ENCODE data around the gene GBGT1.

Gene GBGT1

GRCh38 chr9:133143639-133144141 lies 20.0 kb downstream of the GBGT1 start:
- DNase-seq (ENCODE audit: low read depth, low spot score), result no peak

- no peak for DNase-seq (ENCODE audit: low read depth, low spot score)
These were observed 20.8 kb downstream of the GBGT1 start for GRCh38 chr9:133142684-133143622.

DNA sequence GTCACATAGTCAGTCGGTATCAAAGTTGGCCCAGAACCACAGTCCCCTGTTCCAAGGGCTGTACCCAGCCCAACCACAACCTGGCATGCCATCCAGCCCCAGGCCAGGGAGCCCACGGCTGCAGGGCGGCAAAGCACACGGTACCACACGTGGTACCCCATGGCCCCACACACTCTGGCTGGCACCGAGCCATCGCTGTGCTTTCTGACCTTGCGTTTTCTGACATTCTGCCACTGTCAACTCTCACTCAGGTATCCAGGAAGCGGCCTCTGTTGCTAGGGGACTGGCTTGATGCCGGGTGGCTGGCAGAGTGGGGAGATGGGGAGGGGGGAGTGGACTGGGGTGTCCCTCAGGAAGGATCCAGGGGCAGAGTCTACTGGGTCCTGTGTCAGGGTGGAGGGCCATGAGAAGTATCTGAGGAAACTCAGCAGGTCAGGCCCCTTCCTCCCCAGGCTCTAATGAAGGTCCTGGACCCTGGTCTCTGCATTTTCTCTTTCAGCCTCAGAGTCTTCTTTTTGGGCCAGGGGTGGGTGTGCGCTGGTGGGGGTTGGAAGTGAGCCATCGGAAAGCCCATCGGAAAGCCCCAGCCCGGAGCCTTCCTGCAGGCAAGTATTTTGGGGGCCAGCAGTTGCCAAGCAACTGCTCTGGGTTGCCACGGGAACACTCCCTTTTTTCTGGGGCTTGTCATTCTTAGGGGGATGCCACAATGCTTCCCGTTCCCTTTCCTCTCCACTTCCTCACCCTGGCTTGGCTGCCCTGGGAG lies 21.7 kb downstream of the GBGT1 start:
- no peak for DNase-seq (ENCODE audit: low read depth, low spot score)

- no peak for DNase-seq (ENCODE audit: low read depth, low spot score)
These were observed 23.1 kb downstream of the GBGT1 start for GRCh38 chr9:133140606-133141005.

DNA sequence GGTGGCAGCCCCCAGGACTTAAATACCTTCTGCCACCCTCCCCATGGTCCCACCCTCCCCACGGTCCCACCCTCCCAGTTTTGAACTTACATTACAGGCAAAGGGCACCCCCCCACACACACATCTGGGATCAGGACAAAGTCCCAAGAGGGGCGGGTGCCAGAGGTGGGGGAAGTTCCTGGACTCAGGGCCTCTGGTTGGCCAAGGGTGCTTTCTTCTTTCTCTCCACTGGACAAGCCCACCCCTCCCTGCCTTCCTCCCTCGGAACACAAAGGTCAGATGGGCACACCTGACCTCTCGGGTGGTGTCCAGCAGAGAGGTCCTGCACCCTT lies 23.6 kb downstream of the GBGT1 start:
- DNase-seq (ENCODE audit: low read depth, low spot score), result no peak

DNA sequence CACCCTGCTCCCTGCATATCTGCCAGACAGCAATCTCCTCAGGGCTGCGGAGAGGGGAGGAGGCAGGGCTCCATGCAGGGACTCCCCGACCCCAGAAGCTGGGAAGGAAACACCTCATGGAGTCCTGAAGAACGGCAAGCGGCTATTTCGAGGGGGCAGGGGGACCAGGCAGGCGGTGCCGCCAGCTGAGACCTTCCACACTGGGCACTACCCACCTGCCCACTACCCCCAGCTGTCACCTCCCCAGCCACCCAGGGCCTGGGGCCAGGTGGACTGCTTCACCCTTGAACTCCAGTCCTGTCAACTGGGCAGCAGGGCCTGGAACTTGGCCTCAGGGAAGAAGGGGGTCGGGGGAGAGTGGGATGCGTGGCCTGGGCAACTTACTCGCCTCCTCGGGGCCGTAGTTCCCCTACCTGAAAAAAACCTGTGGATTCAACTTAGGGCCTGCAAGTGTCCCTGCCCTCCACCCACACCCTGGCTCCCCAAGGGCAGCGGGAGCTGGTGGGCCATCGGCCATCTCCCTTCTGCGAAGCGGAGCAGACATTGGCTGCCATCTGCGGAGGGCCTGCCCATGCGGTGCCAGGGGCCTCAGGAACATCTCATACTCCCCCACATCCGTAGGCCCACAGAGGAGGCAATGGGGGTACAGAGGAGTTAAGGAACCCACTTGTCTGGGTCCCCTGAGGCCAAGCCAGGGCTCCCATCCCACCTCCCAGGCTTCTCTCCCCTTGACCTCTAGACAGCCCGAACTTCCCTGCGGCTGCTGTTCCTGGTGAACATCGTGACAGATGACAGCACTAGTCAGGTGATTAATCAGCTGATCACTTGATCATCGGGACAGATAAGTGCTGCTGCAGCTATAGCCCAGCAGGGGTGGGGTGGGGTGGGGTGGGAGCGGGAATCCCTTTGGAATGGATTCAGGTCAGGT lies 24.2 kb downstream of the GBGT1 start:
- no peak for DNase-seq (ENCODE audit: low read depth, low spot score)

DNA sequence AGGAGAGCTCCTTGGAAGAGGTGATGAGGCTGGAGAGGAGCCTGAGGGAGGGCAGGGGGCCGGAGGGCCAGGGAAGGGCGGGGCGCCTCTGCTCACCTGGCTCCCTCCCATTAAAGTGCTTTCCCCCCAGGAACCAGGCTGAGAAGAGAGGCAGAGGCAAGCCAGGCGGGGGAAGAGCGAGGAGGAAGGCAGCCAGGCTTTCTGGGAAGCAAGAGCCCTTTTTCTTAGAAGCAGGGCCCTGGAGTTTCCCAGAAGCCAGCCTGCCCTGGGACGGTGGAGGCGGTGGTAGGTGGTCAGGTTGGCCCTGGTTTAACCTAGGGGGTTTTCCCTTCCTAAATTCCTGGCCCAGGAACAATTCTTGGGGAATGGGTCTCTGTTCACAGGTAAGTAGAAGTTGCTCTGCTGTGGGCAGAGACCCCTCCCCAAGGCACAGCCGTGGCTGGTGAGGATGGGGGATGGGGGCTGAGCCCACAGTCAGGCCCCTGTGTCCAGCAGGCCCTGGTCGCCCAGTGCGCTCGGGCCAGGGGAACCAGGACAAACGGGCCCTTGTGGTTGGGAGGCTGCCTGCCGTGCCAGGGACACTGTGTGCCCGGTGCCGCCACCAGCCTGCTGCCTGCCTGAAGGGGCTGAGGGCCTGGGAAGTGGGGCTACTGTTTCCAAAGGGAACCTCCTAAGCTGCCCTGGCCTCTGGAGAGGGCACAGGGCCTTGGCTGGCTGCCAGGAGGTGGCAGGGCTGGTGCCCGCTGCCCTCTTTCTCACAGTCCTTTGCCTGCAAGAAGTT lies 26.1 kb downstream of the GBGT1 start:
- DNase-seq (ENCODE audit: low read depth, low spot score), result no peak

GRCh38 chr9:133135146-133135745 lies 28.5 kb downstream of the GBGT1 start:
- no peak for DNase-seq (ENCODE audit: low read depth, low spot score)

GRCh38 chr9:133134388-133135145 lies 29.1 kb downstream of the GBGT1 start:
- no peak for DNase-seq (ENCODE audit: low read depth, low spot score)

GRCh38 chr9:133133681-133134387 lies 29.9 kb downstream of the GBGT1 start:
- peak; percentile 58 for DNase-seq (ENCODE audit: low read depth, low spot score)

DNA sequence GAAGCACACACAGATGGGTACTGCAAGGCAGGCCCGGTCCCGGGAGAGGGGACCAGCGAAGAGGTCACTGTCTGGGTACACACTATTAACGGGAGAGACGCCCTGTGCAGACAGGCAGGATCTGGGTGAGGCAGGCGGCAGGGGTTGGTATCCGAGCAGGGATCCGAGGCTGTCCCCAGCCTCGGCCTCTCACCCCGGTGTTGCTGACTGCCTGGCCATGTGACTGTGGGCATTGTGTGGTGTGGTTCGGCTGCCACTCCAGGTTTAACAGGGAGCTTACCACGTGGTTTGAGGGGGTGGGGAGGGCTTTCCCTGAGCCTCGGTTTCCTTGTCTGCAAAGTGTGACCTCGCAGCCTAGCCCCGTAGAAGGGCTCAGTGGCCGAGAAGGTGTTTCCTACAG lies 31.5 kb downstream of the GBGT1 start:
- no peak for DNase-seq (ENCODE audit: low read depth, low spot score)

DNA sequence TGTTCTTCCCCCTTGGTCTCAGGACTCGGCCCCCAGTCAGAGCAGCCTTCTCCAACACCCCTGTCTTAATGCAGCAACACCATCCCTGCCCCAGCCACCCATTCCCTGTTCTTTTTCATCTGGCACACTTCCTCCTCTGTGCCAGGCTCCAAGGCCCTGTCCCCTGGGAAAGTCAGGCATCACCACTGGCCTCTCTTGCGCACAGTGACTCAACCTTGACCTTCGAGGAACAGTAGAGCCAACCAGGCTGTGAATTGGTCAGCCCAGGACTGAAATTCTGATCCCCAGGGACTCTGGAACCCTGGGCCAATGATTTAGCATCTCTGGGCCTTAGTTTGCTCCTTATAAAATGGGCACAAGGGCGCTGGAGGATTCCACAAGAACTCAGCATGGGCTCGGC lies 32.2 kb downstream of the GBGT1 start:
- DNase-seq (ENCODE audit: low read depth, low spot score), result no peak

GRCh38 chr9:133130685-133131244 lies 32.9 kb downstream of the GBGT1 start:
- no peak for DNase-seq (ENCODE audit: low read depth, low spot score)

GRCh38 chr9:133129001-133129795 lies 34.5 kb downstream of the GBGT1 start:
- no peak for DNase-seq (ENCODE audit: low read depth, low spot score)

GRCh38 chr9:133128152-133128551 lies 35.6 kb downstream of the GBGT1 start:
- no peak for DNase-seq (ENCODE audit: low read depth, low spot score)

DNA sequence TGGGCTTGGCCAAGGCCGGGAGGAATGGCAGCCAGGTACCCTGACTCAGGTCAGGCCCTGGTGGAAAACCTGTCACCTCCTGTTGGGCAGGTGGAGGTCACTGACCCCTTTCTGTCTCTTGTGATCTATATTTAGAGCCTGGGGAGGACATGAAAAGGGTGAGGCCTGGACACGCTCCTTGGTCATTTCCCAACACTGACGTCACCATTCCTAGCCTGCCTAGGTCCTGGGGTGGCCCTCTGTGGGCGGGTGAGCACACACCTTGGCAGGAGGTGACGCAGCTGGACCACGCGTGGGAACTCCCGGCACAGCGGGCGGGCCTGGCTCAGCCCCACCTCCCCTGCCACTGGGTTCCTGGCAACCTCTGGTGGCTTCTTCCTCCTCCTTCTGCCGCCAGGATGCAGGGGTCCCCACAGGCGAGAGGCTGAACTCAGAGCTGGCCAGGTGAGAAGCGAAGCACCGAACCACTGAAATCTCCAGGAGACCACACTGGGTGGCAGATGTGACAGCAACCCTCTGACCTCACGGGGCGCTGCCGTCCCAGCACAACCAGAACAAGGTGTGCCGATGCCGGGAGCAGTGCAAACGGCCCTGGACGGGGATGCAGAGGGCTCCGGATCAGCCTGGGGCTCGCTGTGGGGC lies 36.3 kb downstream of the GBGT1 start:
- no peak for DNase-seq (ENCODE audit: low read depth, low spot score)

GRCh38 chr9:133126697-133127339 lies 36.9 kb downstream of the GBGT1 start:
- DNase-seq (ENCODE audit: low read depth, low spot score), result no peak
